Activated CD8-positive, alpha-beta T cell treated with anti-CD3 and anti-CD28 coated beads for 36 hours (primary cell): ENCODE measurements around the gene RNF38. TPM values are rescaled to one million over a fixed set of nuclear protein-coding genes. Genes with fewer than 3 reads are reported as not detected.
A peak's percentile ranks its signal among the peaks of the same experiment; 100 is the strongest.

ENCODE experiments used
- ATAC-seq: fragments of 200-7000 bp; cut with Tn5 transposase; one replicate; pipeline ENCODE4 v1.10.0; 2021; ENCODE audit warnings: mild to moderate bottlenecking, moderate library complexity
- CTCF ChIA-PET: fragments of 350-600 bp; sonication (Branson Sonifier 250); formaldehyde crosslinking; loops from one replicate; lab custom pipeline; 2021; ENCODE audit warnings: antibody characterized with exemption; lab: Charles Lee
- POLR2A ChIA-PET: fragments of 350-600 bp; sonication (Branson Sonifier 250); formaldehyde crosslinking; loops from one replicate; lab custom pipeline; 2021; ENCODE audit warnings: antibody characterized with exemption; lab: Charles Lee
- DNase-seq: peaks from one replicate; pipeline ENCODE4 v3.0.0-alpha.2; 2020
- H3K27ac Mint-ChIP-seq: one replicate; pipeline ENCODE4 v1.8.0; 2021; ENCODE audit warnings: mild to moderate bottlenecking, mixed read lengths
- H3K27me3 Mint-ChIP-seq: one replicate; pipeline ENCODE4 v1.8.0; 2021; ENCODE audit warnings: mixed read lengths
- H3K36me3 Mint-ChIP-seq: one replicate; pipeline ENCODE4 v1.8.0; 2021; ENCODE audit warnings: low read depth, mixed read lengths
- H3K4me1 Mint-ChIP-seq: one replicate; pipeline ENCODE4 v1.8.0; 2021; ENCODE audit warnings: low read depth, mixed read lengths
- H3K4me3 Mint-ChIP-seq: one replicate; pipeline ENCODE4 v1.8.0; 2021; ENCODE audit warnings: mild to moderate bottlenecking, moderate library complexity, mixed read lengths
- H3K9me3 Mint-ChIP-seq: one replicate; pipeline ENCODE4 v1.8.0; 2021; ENCODE audit warnings: mixed read lengths
- CTCF ChIP-seq: fragments of 200-600 bp; IDR thresholded peaks from one replicate; pipeline ENCODE4 v1.8.0; 2022; ENCODE audit warnings: antibody characterized with exemption, mild to moderate bottlenecking
- intact Hi-C: fragments of 100-400 bp; cut with micrococcal nuclease; formaldehyde crosslinking; loops from one replicate; pipeline ENCODE4 v1.10.0; 2022
- total RNA-seq, 2 experiments: library from RNA; stranded (reverse); gene quantifications; one replicate each; pipeline ENCODE4 v1.2.3, GENCODE V29; 2021

RNF38 gene
- total RNA-seq, 2 experiments from 2014 or later: 33.7 to 36.4 TPM

DNA sequence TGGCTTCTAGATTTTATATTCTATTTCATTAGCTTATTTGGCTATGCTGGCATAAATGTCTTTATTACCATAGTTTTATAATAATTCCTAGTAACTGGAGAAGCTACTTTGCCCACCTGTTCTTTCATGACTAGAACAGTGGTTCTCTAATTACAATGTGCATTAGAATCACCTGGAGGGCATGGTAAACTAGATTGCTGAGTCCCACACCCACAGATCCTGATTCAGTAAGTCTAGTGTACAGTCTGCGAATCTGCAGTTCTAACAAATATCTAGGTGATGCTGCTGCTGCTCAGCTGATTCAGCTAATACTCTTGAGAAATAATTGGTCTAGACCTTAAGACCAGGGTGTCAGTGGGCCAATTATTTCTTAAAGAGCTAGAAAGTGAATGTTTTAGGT lies 35.5 kb downstream of the RNF38 start:
- no peak for ATAC-seq
- CTCF ChIA-PET: interaction anchor here (1.2 to 1.4 kb wide), 2 partner anchors 10 to 192 kb away, joined by 3 to 5 read pairs; no protein-coding TSS in a partner anchor
- H3K9me3 Mint-ChIP-seq: no peaks in the 10 kb centered on the region
- no peak overlapping the region for H3K27ac Mint-ChIP-seq
- no peak for DNase-seq
- TF ChIP-seq CTCF: no peak
- H3K4me1 Mint-ChIP-seq: peaks cover 12% of the 10 kb centered on the region
- intact Hi-C loops: no loop called here
- H3K36me3 Mint-ChIP-seq: peaks cover 19% of the 10 kb centered on the region
- POLR2A ChIA-PET: no interaction called here
- no peaks in the 10 kb centered on the region for H3K27me3 Mint-ChIP-seq
- H3K4me3 Mint-ChIP-seq: no peak overlapping the region

GRCh38 chr9:36363448-36363847 lies 36.6 kb downstream of the RNF38 start:
- CTCF ChIA-PET: interaction anchor here (1.4 kb wide), 1 partner anchor 12 kb away, joined by 5 read pairs; no protein-coding TSS in a partner anchor
- H3K9me3 Mint-ChIP-seq: no peaks in the 10 kb centered on the region
- peaks cover 13% of the 10 kb centered on the region for H3K4me1 Mint-ChIP-seq
- intact Hi-C loops: no loop called here
- no peaks in the 10 kb centered on the region for H3K27me3 Mint-ChIP-seq
- POLR2A ChIA-PET: no interaction called here
- no peak overlapping the region for H3K27ac Mint-ChIP-seq
- no peak for DNase-seq
- peaks cover 13% of the 10 kb centered on the region for H3K36me3 Mint-ChIP-seq
- no peak for ATAC-seq
- no peak for TF ChIP-seq CTCF
- H3K4me3 Mint-ChIP-seq: no peak overlapping the region

- POLR2A ChIA-PET: no interaction called here
- intact Hi-C loops: no loop called here
- H3K4me3 Mint-ChIP-seq: no peak overlapping the region
- TF ChIP-seq CTCF: no peak
- ATAC-seq: no peak
- H3K36me3 Mint-ChIP-seq: peaks cover 9% of the 10 kb centered on the region
- peaks cover 6% of the 10 kb centered on the region for H3K4me1 Mint-ChIP-seq
- CTCF ChIA-PET: no interaction called here
- no peaks in the 10 kb centered on the region for H3K9me3 Mint-ChIP-seq
- no peak for DNase-seq
- no peaks in the 10 kb centered on the region for H3K27me3 Mint-ChIP-seq
- H3K27ac Mint-ChIP-seq: peak overlapping the region; percentile 34
These were observed 41.6 kb downstream of the RNF38 start for GRCh38 chr9:36358486-36358885.

DNA sequence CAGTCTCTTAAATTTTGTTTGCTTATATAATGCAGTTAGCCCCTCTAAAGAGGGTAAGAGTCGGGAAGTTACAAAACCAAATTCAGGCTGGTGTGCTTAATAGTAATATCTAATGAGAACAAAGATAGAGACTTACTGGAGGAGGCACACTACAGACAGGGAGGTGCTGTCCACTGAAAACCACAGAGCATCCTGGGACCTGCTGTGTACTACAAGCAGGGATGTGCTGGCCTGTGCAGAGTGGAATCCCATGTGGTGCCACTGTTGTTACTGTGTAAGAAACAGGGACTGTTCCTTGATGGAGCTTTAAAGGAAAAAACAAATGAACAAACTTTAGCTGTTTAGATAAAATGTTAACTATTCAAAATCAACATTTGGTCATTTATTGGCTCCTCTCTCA lies 42.4 kb downstream of the RNF38 start:
- DNase-seq: no peak
- H3K4me1 Mint-ChIP-seq: peaks cover 6% of the 10 kb centered on the region
- H3K27me3 Mint-ChIP-seq: no peaks in the 10 kb centered on the region
- intact Hi-C loops: no loop called here
- no peak overlapping the region for H3K4me3 Mint-ChIP-seq
- no peaks in the 10 kb centered on the region for H3K9me3 Mint-ChIP-seq
- TF ChIP-seq CTCF: no peak
- H3K27ac Mint-ChIP-seq: peak overlapping the region; percentile 25
- ChIA-PET POLR2A (interaction anchor here (0.7 kb wide), 1 partner anchor 17 kb away, joined by 3 read pairs; no protein-coding TSS in a partner anchor), CTCF (interaction anchor here (1.4 kb wide), 1 partner anchor 49 kb away, joined by 4 read pairs; no protein-coding TSS in a partner anchor)
- no peak for ATAC-seq
- peaks cover 9% of the 10 kb centered on the region for H3K36me3 Mint-ChIP-seq

- Mint-ChIP-seq H3K27me3 (no peaks in the 10 kb centered on the region), H3K27ac (no peak overlapping the region), H3K9me3 (no peaks in the 10 kb centered on the region), H3K4me3 (no peak overlapping the region), H3K36me3 (peaks cover 35% of the 10 kb centered on the region), H3K4me1 (peaks cover 11% of the 10 kb centered on the region)
- intact Hi-C loops: no loop called here
- CTCF ChIA-PET: no interaction called here
- ATAC-seq (no peak), DNase-seq (no peak)
- no peak for TF ChIP-seq CTCF
- POLR2A ChIA-PET: no interaction called here
These were observed 53.5 kb downstream of the RNF38 start for GRCh38 chr9:36346569-36346968.
